HG02678 (cell line): ENCODE data around the gene SLC36A1.

Experiments
- ATAC-seq: cut with Tn5 transposase; IDR thresholded peaks from one replicate; pipeline ENCODE4 v1.9.1; 2021; ENCODE audit warnings: mild to moderate bottlenecking, moderate library complexity; ENCODE audit not compliant: unreplicated experiment

Gene SLC36A1

DNA sequence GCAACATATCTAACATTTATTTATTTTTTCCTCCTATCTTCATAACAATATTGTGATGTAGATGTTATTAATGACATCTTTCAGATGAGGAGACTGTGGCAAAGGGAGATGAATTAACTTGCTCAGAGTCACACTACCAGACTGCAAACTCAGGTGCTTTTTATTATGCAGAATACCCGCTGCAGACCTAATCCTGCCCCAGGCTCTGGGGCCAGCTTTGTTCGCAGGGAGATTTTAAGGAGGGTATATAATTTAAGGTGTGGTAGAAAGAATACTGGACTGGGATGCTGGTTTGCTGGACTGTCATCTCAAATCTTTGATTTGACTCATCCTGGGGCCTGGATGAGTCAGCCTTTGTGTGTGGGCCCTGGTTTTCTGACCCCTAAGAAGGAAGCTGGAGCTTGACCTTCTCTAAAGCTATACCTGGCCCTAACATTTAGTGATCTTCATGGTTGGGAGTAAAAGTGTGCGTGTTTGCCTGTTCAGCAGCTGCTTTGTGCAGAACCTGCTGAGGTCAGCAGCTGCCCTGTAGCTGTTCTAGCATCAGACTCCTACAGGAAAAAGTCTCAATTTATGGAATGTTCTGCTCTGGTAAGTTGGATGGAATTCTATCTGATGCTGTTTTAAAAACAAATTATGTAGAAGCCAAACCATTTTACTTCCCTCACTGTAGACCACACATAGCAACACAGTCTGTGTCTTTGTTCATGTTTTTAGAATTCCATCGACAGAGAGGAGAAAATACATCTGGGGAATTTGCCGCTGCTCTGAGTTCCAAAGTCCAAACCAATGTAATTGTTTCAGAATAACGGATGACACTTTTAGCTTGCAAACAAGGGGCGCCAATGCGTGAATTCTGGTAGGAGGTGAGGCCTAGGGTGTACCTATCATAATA is 4.5 kb downstream of the SLC36A1 start:
- peak; percentile 53 for ATAC-seq

DNA sequence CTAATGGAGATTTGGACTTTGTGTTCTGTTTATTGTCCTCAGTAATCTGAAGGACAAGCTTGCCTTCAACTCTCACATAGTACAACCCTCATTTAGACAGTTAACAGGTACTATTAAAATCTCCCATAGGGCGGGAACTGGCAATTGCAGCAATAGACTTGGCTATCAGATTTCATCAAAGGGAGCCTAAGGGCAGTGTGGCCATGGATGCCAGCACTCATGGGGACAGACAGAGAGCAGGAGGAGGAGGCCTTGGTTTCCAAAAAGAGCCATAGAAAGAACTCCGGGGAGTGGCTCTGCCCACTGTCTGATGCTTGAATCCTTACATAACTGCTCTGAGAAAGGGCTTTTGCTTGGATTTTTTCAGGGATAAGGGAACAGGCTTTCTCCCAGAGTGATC is 6.8 kb downstream of the SLC36A1 start:
- no peak for ATAC-seq

DNA sequence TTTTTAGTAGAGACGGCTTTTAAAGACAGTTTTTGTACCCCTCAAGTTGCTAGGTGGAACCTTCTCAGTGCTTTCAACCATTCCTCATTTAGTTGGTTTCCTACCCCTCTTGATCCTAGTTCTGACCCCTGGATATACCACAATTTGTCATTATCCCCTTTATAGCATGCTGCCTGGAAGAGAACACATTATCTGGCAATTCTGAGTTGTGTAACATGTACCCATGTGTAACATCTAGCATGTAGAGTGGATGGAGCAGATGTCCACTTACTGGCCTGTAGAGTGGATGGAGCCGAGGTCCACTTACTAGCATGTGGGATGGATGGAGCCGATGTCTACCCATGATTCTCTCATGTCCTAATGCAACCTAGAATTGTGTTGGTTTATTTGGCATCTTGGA is 7.5 kb downstream of the SLC36A1 start:
- ATAC-seq, result no peak

DNA sequence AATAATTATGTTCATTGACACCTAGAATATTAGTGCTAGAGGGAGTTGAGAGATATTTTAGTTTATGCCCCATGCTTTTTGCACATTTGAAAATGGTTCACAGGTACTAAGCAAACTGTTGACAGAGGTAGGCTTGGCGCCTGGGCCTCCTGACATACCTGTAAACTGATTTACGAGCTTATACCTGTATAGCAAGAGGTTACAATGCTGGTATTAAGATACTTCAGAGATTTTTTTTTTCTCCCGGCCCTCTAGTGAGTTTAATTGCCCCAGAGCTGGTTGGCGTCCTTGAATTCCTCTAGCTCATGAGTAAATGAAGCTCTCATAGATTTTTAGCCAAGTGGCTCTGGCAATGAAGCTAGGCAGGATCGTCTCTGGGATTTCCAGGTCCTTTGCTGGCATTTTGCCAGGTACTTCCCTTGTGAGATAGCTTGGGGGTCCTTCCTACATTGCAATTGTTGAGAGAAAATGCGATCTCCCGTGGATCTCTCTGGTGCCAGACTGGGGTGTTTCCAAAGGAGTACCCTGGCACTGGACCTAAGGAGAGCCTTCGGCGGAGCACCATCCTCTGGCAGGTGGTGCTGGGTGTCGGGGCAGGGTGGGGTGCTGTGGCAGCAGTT is 9.0 kb downstream of the SLC36A1 start:
- no peak for ATAC-seq

DNA sequence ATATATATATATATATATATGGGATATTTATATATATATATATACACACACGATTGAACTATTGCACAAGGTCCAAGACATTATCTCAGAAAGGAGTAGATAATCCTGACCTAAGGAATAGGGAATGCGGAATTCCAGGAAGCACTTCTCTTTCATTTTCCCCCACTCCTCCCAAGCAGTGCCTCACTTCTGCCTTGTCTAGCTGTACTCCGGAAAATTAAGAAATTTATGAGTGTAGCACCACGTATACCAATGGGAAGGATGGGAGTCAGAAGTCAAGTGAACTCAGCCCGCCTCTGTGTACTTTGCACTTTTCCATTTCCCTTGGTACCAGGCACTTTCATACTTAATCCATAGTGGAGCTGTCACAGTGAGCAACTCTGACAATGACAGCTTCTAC is 10.9 kb downstream of the SLC36A1 start:
- no peak for ATAC-seq

DNA sequence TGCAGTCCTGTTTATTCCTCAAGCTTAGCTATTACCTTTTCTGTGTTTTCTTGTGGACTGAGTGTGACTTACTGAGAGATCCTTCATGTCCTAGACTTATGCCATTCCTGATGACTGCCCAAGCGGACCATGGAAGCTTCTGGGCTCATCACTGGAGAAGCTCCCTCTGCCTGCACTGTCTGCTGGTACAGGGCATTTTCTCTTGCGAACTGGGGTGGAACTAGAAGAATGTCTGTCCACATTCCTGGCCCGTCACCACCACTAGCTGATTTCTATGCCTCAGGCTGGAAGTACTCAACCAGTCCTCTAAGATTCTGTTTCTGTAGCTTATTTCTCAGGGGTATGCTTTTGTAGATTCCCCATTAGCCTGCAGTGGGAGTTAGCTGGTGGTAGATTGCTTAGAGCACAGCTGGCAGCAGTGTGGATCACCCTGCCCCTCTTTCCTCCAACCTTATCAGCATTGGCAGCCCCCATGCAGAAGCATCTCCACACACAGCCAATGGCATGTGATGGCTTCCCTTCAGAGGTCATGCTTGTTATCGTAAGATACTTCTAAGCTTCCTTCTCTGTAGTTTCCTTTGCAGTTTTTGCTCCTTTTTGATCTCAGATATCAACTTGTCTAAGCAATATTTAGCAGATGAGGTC is 12.4 kb downstream of the SLC36A1 start:
- no peak for ATAC-seq

DNA sequence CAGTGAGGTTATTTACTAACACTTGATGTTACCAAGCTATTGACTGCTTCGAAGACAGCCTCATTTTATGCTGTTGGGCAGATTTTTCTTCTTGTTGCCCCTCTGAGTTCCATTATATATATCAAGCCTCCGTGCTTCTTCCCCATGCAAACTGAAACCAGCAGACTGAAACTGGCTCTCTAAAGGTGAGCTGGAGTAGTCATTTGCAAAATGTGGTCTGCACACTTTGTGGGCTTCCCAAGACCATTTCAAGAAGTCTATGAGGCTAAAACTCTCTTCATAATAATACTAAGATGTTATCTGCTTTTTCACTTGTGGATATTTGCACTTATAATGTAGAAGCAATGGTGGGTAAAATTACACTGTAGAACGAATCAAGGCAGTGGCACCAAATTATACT is 13.9 kb downstream of the SLC36A1 start:
- peak; percentile 95 for ATAC-seq

DNA sequence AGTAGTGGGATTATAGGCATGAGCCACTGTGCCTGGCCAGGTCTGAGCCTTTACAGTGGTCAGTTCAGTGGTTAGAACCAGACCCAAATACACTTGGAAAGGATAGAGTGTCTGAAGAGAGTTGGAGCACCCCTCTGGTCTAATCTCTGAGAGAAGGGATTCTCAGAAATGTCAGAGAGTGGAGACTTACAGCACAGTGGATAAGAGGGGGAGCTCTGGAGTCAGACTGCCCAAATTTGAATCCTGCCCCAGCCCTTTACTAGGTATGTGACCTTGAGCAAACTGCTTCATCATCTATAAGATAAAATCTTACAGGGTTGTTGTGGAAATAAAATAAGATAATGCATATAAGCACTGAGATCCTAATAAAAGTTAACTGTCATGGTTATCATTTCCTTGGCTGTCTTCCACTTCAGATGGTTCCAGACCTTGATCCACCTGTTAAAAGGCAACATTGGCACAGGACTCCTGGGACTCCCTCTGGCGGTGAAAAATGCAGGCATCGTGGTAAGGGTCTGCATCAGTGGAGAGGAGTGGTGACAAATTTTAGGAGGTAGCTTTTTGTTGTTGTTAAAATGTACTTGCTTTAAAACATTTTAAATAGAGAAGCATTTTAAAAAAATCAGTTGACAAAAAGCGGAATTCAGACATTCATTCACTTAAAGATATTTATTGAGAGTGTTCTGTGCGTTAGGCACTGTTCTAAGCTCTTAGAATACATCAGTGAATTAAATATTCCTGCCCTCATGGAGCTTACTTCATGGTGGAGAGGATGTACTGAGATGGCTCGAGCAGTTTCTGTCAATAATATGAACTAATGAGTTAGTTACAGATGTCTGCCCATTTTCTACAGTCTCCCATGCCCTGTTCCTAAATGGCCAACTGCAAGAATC is 16.0 kb downstream of the SLC36A1 start:
- no peak for ATAC-seq

DNA sequence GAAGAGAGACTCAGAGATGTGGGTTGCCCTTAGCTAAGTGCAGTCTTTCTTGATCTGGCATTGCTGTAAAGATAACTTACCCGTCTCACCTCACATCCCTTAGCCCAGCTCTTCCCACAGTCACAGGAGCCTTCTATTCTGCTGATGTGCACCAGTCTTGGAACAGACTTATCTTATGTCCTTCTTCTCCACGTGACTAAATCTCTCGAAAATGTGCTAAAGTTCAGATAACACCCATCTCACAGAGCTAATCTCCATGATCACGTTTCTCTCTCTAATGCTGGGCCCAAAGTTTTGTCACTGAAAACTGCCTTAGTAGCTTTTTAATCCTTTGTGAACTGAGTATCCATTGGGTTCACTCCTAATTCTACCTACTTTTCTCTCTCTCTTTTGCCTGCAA is 16.7 kb downstream of the SLC36A1 start:
- ATAC-seq, result no peak

DNA sequence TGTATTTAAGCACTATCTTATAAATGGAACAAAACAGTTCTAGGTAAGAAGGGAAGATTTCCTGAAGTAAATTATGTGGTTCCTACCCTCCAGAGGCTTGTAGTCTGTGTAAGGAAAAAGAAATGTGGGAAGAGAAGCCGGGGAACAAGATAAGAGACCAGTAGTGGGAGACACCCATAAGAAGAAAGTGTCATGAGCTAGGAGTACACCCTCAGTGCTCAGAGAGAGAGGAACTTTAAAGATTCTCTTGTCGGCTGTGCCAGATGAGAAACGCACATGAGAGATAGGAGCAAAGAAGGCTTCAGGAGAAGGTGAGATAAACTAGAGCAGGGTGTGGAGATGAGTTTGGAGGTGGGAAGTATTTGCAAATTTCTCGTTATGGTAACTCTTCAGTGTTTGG is 18.1 kb downstream of the SLC36A1 start:
- no peak for ATAC-seq

DNA sequence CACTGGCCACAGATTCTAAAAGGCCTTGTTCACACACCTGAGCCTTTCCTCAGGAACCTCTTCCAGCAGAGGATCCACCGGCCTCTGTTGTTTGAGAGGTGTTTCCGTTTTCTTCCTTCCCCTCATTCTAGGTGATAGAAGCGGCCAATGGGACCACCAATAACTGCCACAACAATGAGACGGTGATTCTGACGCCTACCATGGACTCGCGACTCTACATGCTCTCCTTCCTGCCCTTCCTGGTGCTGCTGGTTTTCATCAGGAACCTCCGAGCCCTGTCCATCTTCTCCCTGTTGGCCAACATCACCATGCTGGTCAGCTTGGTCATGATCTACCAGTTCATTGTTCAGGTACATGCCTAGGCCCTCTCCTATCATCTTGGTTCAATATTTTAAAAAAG is 20.2 kb downstream of the SLC36A1 start:
- ATAC-seq, result no peak

DNA sequence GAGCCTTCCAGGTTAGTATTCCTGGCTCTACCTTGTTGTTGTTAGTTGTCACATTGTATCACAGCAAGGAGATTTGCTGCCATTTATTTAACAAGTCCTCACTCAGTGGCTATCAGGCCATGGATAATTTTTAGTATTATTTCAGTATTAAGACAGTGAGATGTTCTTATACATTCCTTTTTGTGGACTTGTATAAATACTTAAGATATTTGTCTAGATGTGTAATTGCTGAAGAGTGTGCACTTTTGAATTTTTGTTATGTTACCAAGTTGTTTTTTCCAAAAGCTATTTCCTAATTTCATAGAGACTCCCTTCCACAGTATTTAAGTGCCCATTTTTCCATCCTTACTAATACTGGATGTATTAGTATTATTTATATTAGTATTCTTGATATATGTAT is 22.0 kb downstream of the SLC36A1 start:
- ATAC-seq, result no peak

DNA sequence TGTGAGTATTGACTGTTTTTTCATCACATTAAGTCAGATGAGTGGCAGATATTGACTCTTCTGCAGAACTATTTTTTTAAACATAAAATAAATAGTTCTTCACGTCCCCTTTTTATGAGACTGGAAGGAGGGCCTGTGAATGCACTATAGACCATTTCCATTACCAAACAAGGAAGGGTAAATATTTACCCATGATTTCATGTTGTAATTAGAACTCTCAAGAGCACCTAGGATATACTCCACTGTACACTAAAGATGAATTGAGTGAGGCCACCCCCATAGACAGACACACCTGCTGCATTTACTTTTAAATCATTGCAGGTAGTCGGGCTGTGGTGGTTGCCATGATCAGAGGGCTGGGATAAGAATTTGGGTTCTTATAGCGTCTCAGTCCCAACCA is 22.6 kb downstream of the SLC36A1 start:
- no peak for ATAC-seq

DNA sequence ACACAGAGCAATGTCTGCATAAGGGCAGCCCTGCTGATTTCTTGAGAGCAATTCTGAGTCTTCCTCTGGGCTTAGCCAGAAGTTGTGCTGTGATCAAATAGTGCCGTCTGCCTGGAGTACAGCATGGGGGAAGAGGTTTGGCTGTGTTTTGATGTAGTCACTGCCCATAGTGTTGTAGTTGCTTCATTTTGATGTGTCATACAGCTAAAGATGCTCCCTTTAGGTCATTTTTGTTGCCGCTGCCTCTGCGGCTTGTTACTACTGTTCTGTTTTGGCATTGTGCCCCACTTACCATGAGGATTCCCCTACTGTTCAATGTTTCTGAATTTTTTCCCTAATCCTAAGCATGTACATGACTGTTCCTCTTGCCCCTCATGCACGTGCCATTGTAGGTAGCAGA is 23.0 kb downstream of the SLC36A1 start:
- ATAC-seq, result no peak

DNA sequence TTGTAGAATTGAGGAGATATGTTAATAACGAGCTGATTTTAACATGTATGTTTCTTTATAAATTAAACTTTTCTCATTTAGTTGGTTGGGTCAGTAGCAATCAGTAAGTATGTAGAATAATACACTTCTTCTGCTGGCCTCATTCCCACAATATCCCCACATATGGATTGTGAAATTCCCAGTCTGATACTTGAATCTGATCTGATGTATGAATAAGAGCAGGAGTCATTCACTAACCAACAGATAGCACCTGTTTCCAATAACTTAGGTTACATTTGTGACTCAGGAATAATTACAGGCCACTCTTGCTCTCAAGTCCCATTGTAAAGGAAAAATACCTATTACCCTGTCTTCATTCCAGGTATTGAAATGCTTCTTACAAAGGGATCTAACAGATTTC is 23.9 kb downstream of the SLC36A1 start:
- ATAC-seq, result no peak

DNA sequence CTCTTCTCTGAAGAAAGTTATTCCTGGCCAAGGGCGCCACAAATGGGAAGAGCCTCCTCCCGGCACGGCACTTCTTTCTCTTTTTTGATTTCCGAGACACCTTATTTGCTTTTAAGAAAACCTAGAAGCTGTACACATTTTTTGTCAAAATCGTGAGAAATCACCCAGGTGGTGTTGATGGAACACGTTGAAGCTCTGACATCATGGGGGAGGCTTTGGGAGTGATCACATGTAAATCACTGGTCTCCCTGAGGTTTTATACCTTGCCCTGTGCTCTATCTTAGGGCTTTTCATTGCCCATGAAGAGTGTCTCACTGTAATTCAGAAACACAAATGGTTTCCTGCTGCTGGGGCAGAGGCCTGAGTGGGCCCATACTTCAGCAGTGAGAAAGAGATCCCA is 27.4 kb downstream of the SLC36A1 start:
- no peak for ATAC-seq

DNA sequence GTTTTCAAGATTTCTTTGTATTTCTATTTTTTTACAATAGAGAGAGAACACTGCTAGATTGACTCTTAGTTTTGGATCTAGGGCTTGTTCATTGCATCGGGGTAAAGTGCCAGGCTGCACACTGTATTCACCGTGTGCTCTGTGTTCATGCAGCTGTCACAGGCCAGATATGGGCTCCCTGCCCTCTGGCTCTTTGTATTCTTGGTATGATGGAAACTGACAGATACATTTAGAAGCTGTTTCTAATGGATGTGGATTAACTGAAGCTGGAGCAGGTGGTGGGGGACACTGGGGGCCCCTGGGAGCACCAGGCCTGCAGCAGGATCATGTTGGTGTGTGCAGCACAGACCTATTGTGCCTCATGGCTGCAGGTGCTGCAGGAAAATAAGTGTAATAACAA is 28.0 kb downstream of the SLC36A1 start:
- ATAC-seq, result no peak

DNA sequence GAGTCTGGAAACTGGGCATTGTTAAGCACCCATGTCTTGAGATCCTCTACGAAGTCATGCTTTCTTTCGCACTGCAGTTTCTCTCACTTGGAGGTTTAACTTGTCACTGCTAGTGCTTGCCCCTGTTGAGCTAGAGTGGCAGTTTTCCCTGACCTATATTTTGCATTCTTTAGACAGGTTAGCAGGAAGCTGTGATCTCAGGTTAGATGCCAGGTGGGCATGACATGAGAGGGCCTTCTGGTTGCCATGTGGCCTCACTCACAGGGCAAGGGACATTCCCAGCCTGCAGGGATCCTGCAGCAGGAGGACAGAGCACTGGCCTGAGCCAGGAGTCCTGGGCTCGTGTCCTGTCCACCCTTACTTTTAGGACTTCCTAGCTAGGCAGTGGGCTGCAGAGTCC is 28.6 kb downstream of the SLC36A1 start:
- no peak for ATAC-seq

DNA sequence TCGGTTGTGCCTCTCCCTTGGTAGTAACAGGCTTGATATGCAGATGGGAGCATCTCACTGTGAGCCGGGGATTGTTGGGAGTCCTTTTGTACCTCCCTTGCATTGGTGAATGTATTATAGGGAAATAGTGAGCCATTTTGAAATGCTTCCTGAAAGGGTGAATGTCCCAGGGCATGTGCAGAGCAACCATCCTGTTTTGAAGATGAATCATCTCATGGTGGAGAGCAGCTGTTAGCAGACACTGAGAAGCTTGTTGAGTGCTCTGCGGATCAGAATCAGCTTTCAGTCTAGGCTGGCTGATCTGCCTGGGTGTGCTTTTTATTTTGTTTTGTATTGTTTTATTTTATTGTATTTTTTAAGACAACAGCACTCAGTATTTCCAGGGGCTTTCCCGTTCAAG is 29.7 kb downstream of the SLC36A1 start:
- no peak for ATAC-seq

DNA sequence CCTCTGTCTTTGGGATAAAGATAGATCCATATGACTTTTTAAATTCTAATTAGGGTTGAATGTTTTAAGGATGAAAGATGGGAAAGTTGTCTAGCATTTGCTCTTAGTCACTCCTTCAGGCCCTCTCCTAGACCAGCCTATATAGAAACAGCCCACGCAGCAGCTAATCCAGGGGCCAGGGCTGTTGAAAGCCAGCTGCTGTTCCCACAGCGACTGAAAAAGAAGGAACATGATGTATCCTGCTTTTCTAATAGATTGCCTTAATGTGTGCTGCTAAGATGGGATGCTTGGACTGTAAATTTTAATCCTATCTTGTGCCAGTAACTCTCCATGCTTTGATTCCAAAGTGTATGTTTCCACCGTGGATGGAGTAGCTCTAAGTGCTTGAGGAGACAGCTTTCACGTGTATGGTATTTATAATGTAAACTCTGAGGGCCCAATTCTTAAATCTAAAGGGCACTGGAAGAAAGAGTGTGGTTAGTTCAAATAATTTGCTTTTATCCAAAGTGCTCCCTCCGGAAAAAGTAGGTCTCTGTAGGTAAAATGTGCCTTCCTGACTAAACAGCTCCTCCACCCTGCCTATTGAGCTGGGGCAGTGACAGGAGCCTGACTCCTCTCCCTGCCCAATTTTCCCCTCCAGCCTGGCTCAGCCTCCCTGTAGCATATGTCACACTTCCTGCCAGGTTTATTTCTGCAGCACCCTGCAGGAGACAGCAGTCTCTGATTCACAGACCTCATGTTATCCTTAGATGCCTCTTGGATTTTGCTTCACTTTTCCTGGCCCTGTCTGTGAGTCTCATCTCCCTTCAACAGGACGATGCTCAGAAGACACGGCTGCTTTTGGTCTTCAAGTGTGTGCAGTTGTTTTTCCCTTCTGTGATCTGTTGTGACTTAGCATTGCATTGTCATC is 33.2 kb downstream of the SLC36A1 start:
- ATAC-seq, result no peak
